GM21447 (cell line): Measurements from ENCODE around the gene RASAL2.
"Not testable (repeated sequence)": the region's sequence is repeated elsewhere in the genome, so short reads cannot be mapped to it uniquely, and the experiment has no call there.

Source experiments
- ATAC-seq: cut with Tn5 transposase; IDR thresholded peaks from one replicate; pipeline ENCODE4 v1.9.1; 2021; ENCODE audit not compliant: unreplicated experiment

The RASAL2 gene

DNA sequence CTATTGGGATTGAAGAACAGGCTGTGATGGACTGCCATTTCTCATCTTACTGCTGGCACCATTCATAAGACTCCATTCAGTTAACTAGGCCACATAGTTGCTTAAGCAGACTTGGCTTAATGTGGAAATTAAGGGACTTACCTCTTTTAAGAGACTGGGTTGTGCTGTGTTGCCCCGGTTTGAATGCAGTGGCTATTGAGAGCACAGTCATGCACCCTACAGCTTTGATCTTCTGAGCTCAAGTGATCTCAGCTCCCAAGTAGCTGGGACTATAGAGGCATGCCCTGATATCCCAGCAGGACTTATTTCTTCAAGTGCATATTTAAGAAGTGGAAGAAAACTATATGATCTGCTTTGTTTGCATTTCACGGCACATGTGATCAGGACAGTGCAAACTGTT lies 181.1 kb downstream of the RASAL2 start:
- no peak for ATAC-seq

GRCh38 chr1:178275553-178275952 lies 181.6 kb downstream of the RASAL2 start:
- no peak for ATAC-seq

DNA sequence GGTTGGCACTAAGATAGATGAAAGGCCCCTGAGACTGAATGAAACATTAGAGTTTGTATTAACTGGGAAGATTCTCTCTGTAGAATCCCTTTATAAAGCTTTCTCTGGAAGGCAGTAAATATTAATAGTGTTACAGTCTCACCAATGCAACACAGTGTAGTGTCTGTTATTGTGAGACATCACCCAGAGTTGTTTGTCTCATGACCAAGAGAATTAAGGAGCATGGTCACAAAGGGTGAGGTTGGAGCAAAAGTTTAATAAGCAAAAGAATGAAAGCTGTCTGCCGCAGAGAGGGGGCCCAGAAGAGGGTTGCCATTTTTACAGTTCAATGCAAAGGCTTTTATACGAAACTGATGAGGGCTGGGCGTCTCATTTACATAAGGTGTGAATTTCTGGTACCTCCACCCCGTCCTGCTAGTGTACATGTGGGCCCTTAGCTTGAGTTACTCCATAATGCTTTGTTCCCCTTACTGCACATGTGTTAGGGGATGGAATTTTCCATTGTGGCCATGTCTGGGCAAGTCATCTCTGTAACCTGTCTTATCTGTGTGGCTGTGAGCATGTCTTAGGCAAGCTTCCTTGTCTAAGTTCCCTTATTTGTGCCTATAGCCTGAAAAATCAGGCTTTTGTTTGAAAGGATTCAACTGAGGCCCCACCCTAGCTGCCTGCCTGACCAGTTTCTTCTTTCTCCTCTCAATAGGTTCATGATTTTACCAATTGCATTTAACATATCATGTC lies 184.1 kb downstream of the RASAL2 start:
- ATAC-seq = no peak

DNA sequence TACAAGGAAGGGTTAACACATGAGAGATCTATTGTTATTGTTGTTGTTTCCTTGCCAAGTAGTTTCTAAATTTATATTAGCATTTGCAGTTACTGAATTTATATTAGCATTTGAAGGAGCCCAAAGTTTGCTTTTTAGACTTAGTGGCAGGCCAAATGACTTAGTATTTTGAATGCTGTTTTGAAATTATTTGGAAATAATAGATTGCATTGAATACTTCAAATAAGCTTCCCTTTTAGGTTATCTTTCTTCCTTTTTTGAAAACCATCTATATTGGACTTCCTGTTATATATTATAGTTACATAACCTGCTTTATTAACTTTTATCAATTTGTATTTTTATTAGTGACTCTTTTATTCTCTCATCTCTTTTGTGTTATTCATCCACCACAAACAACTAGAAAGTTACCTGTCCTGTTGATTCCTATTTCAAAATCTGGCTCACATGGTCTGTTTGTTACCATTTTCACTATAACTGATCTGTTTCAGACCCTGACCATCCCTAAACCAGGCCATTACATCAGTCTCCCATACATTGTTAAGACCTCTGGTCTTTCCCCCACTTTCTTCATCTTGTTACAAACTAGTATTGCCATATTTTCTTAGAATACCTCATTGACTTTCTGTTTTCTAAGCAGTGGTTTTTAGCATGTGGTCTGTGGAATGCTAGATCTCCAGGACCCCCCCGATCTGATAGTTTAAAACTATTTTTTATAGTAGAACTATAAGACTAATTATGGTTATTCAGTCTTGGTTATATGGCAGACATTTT lies 185.2 kb downstream of the RASAL2 start:
- no peak for ATAC-seq

DNA sequence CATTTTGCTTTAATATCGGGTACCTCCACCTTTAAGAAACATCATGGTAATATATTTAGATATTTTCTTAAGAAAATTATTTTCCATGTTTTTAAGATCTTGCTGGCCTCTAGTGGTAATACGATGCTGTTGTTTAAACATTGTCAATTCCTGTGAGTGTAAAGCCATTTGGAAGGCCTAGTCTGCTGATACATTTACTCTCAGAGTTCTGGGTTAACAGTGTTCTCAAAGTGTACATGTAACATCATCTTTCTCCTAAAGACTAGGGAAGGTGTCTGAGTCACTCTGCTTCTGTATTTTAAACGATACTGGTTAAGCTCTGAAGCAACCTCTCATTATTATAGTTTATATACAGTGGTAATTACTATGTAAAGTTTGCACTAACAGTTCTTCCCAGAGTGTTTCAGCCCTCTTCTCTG lies 189.1 kb downstream of the RASAL2 start:
- ATAC-seq = no peak

- no peak for ATAC-seq
Observed at GRCh38 chr1:178283409-178283808, 189.5 kb downstream of the RASAL2 start.

- ATAC-seq = no peak
Observed at GRCh38 chr1:178284058-178284457, 190.2 kb downstream of the RASAL2 start.

DNA sequence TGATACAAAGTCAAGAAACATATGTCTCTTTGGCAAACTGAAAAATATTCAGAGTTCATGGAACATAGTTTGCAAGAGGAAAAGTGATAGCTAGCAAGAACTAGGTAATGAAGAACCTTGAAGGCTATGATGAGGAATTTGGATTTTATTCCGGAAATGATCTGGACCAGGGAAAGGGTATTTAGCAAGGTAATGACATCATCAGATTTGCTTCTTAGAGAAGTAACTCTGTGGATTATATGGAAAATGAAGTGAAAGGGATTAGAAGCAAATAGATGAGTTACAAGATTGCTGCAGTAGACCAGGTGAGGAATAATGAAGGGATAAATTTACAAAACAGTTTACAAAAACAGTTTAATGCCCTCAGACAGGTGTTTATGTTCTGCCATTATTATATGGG lies 197.3 kb downstream of the RASAL2 start:
- no peak for ATAC-seq

GRCh38 chr1:178294654-178295053 lies 200.8 kb downstream of the RASAL2 start:
- no peak for ATAC-seq

DNA sequence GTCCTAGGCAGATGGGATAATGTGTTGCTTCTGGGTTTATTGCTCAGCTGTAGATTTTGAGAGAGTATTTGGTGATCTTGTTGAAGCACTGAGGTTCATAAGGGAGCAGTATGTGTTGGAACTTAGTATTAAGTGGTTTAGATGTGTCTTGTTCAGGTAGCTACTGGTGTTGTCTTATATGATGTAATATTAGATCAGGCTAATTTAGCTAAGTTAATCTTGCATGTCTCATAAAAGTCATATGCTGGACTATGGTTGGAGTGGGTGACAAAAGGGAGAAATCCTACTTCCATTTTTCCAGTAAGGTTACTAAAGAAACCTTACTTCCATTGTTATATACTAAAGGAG lies 206.4 kb downstream of the RASAL2 start:
- ATAC-seq = no peak

DNA sequence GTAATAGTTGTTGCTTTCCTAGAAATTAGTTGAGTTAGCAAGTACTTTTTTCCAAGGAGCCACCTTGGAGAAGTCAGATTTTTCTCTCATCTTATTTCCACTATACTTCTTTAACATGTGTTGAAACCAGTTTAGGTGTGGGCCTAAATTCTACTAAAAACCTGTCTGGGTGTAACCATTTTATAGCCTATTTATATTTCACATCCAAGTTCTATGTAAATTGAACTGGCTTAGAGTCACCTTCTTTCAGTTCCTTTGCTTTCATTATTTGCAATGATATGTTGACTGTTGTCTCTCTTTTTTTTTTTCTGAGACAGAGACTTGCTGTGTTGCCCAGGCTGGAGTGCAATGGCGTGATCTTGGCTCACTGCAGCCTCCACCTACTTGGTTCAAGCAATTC lies 207.2 kb downstream of the RASAL2 start:
- no peak for ATAC-seq

- no peak for ATAC-seq
Observed at GRCh38 chr1:178307264-178307663, 213.4 kb downstream of the RASAL2 start.

DNA sequence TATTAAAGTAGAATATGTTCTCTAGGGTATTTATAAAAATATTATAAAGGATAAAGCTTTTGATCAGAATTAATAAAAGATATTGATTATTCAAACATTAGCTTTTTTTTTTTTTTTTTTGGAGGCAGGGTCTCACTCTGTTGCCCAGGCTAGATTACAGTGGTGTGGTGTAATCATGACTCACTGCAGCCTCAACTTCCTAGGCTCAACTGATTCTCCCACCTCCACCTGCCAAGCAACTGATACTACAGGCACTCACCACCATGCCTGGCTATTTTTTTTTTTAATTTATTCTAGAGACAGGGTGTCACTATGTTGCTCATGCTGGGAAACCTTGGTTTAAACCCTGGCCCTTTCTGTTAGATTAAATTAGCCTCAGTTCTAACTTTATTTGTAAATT lies 214.5 kb downstream of the RASAL2 start:
- no peak for ATAC-seq

- peak; percentile 72 for ATAC-seq
Observed at GRCh38 chr1:178310685-178311105, 216.8 kb downstream of the RASAL2 start.

GRCh38 chr1:178311164-178311563 lies 217.3 kb downstream of the RASAL2 start:
- no peak for ATAC-seq

- ATAC-seq = not testable (repeated sequence)
Observed at GRCh38 chr1:178320280-178320982, 226.5 kb downstream of the RASAL2 start.

- ATAC-seq = no peak
Observed at GRCh38 chr1:178323067-178323466, 229.2 kb downstream of the RASAL2 start.

DNA sequence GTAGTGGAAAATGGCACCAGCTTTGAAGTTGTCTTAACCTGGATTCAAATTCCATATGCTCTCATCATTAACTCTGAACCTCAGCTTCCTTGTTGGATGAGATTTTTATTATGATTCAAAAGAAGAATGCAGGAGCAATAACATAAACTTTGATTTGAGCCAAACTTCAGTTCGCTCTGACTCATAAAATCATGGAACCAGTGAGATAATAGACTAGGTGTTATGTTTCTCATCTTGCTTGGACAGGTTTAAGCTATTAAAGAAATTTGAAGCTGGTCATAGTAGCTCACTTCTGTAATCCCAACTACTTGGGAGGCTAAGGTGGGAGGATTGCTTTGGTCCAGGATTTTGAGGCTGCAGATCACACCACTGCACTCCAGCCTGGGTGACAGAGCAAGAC lies 230.1 kb downstream of the RASAL2 start:
- no peak for ATAC-seq

DNA sequence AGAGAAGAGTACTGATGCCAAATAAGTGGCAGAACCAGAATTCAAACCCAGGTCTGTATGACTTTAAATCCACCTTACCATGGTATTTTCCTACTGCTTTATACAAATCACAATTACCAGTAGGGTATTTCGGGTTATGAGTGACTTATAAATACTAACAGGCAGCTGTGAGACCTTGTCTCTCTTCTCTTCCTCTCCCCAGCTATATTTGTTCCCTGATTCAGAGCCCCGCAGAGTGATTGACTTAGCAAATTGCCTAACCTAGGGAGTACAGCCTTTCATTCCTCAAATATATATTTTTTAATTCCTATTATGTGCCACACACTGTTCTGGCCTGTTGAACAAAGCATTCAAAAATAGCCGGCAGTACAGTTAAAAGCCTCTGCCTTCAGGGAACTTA lies 234.8 kb downstream of the RASAL2 start:
- no peak for ATAC-seq

DNA sequence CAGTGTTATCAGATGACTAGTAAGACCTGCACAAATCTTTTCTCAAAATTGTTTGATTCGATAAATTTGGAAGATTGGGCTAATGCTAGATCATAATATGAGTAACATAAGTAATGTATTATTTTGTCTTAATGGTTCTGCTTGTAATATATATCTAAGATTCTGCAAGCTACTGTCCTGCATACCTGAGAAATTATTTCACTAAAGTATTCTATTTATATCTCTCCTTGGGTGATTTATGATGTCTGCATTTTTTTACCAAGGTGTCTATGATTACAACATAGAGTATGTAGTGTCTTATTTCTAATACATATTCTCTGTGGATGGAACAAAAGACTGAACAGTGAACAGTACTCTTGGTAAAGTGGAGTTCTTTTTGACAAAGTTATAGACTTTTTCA lies 236.2 kb downstream of the RASAL2 start:
- ATAC-seq = no peak

- ATAC-seq = no peak
Observed at GRCh38 chr1:178330848-178331497, 237.1 kb downstream of the RASAL2 start.
